ENCODE data around the gene UTS2R. TPM values are rescaled to one million over a fixed set of nuclear protein-coding genes. Genes with fewer than 3 reads are reported as not detected.
"Not testable (repeated sequence)": the region's sequence is repeated elsewhere in the genome, so short reads cannot be mapped to it uniquely, and the experiment has no call there.

UTS2R gene
- total RNA-seq, 4 donors from 2014 or later, result not detected

GRCh38 chr17:82343560-82343959 is 28.0 kb upstream of the UTS2R start:
- H3K9me3 ChIP-seq, result no peaks in the 10 kb centered on the region
- H3K27me3 ChIP-seq, result peaks cover 0 to 8% (median 0%) of the 10 kb centered on the region in 4 donors
- no peaks in the 10 kb centered on the region for H3K36me3 ChIP-seq
- DNase-seq (ENCODE audit: extremely low spot score), result no peak
- H3K4me3 ChIP-seq, result no peak overlapping the region
- WGBS, result 94% methylated on average over 5 of the region's 5 CpGs
- no peak overlapping the region for H3K27ac ChIP-seq (replicated peaks in 1 of 4)
- peaks cover 12 to 13% (median 13%) of the 10 kb centered on the region in 4 donors for H3K4me1 ChIP-seq
- intact Hi-C loops (cut with DNase I), result no loop called here
- no peak for TF ChIP-seq POLR2A (IDR thresholded peaks at IDR 0.05; ENCODE audit: low read depth)

- peaks cover 4 to 5% (median 5%) of the 10 kb centered on the region in 4 donors for H3K4me1 ChIP-seq
- H3K27me3 ChIP-seq, result peaks cover 0 to 8% (median 0%) of the 10 kb centered on the region in 4 donors
- H3K27ac ChIP-seq (replicated peaks in 1 of 4), result no peak overlapping the region
- no peak for DNase-seq (ENCODE audit: extremely low spot score)
- H3K4me3 ChIP-seq, result no peak overlapping the region
- H3K9me3 ChIP-seq, result no peaks in the 10 kb centered on the region
- no peaks in the 10 kb centered on the region for H3K36me3 ChIP-seq
- WGBS, result 84% methylated on average over 12 of the region's 24 CpGs
- TF ChIP-seq EP300 (IDR thresholded peaks at IDR 0.05), result no peak
- TF ChIP-seq POLR2AphosphoS5 (IDR thresholded peaks at IDR 0.05), result no peak
- no peak for TF ChIP-seq CTCF (IDR thresholded peaks at IDR 0.05)
- no peak for TF ChIP-seq POLR2A (IDR thresholded peaks at IDR 0.05; ENCODE audit: low read depth)
- intact Hi-C loops (cut with DNase I), result no loop called here
Observed at GRCh38 chr17:82344175-82344907, 27.2 kb upstream of the UTS2R start.

- DNase-seq (ENCODE audit: extremely low spot score), result no peak
- TF ChIP-seq CTCF (IDR thresholded peaks at IDR 0.05) (no peak), POLR2AphosphoS5 (IDR thresholded peaks at IDR 0.05) (no peak), POLR2A (IDR thresholded peaks at IDR 0.05; ENCODE audit: low read depth) (no peak), EP300 (IDR thresholded peaks at IDR 0.05) (no peak)
- no peaks in the 10 kb centered on the region for H3K36me3 ChIP-seq
- intact Hi-C loops (cut with DNase I), result no loop called here
- H3K27ac ChIP-seq (replicated peaks in 1 of 4), result no peak overlapping the region
- peaks cover 0 to 8% (median 0%) of the 10 kb centered on the region in 4 donors for H3K27me3 ChIP-seq
- H3K4me3 ChIP-seq, result no peak overlapping the region
- WGBS, result 90% methylated on average over 39 of the region's 42 CpGs
- H3K4me1 ChIP-seq, result peaks cover 0 to 3% (median 0%) of the 10 kb centered on the region in 4 donors
- no peaks in the 10 kb centered on the region for H3K9me3 ChIP-seq
Observed at GRCh38 chr17:82345151-82345976, 26.2 kb upstream of the UTS2R start.

GRCh38 chr17:82346342-82347300 is 24.9 kb upstream of the UTS2R start:
- H3K27me3 ChIP-seq, result peaks cover 0 to 12% (median 0%) of the 10 kb centered on the region in 4 donors
- no peaks in the 10 kb centered on the region for H3K9me3 ChIP-seq
- intact Hi-C loops (cut with DNase I), result no loop called here
- 78% methylated on average over 26 of the region's 28 CpGs for WGBS
- no peak for DNase-seq (ENCODE audit: extremely low spot score)
- no peaks in the 10 kb centered on the region for H3K36me3 ChIP-seq
- H3K4me3 ChIP-seq, result no peak overlapping the region
- no peak overlapping the region for H3K27ac ChIP-seq (replicated peaks in 1 of 4)
- TF ChIP-seq EP300 (IDR thresholded peaks at IDR 0.05) (no peak), CTCF (IDR thresholded peaks at IDR 0.05) (no peak), POLR2AphosphoS5 (IDR thresholded peaks at IDR 0.05) (no peak), POLR2A (IDR thresholded peaks at IDR 0.05; ENCODE audit: low read depth) (no peak)
- H3K4me1 ChIP-seq, result peaks cover 0 to 5% (median 3%) of the 10 kb centered on the region in 4 donors

- Histone ChIP-seq H3K27me3 (peaks cover 0 to 17% (median 0%) of the 10 kb centered on the region in 4 donors), H3K4me1 (peaks cover 3 to 12% (median 7%) of the 10 kb centered on the region in 4 donors)
- H3K27ac ChIP-seq (replicated peaks in 1 of 4); intact Hi-C loops (cut with DNase I); DNase-seq (ENCODE audit: extremely low spot score); H3K4me3 ChIP-seq; H3K9me3 ChIP-seq; H3K36me3 ChIP-seq: not testable (repeated sequence)
- 89% methylated on average over 8 of the region's 11 CpGs for WGBS
Observed at GRCh38 chr17:82347994-82348393, 23.6 kb upstream of the UTS2R start.

Measured in esophagus muscularis mucosa (tissue), 4 donors.